Spleen (tissue), 11 donors: ENCODE measurements around the gene ZBTB44. TPM values are rescaled to one million over a fixed set of nuclear protein-coding genes. Genes with fewer than 3 reads are reported as not detected.

ENCODE experiments used
- DNase-seq: peaks from one replicate; pipeline ENCODE4 v3.0.0-alpha.2; 2020
- H3K27ac ChIP-seq, 8 donors: fragments of 200-600 bp; sonication (generic) in 7 of 8; 1 replicate in 4 of 8; 2 replicates in 4 of 8; pipeline versions ENCODE4 v1.5.0 to v1.8.0; 2016 to 2021; ENCODE audit warnings: inconsistent platforms in 4 of 8, mild to moderate bottlenecking in 4 of 8, moderate library complexity in 1 of 8
- H3K27me3 ChIP-seq, 7 donors: fragments of 200-600 bp; sonication (generic) in 6 of 7; replicated peaks in 1 of 7; 1 replicate in 4 of 7; 2 replicates in 3 of 7; pipeline versions ENCODE4 v1.5.0 to v1.8.0; 2016 to 2021; ENCODE audit warnings: inconsistent platforms in 3 of 7, mild to moderate bottlenecking in 1 of 7
- H3K36me3 ChIP-seq, 6 donors: fragments of 200-600 bp; sonication (generic) in 5 of 6; 1 replicate in 4 of 6; 2 replicates in 2 of 6; pipeline versions ENCODE4 v1.5.0 to v1.8.0; 2016 to 2021; ENCODE audit warnings: inconsistent platforms in 2 of 6
- H3K4me1 ChIP-seq, 6 donors: fragments of 200-600 bp; sonication (generic) in 5 of 6; 1 replicate in 3 of 6; 2 replicates in 3 of 6; pipeline versions ENCODE4 v1.5.0 to v1.8.0; 2016 to 2021; ENCODE audit warnings: inconsistent platforms in 3 of 6
- H3K4me3 ChIP-seq, 8 donors: fragments of 200-600 bp; sonication (generic) in 7 of 8; 1 replicate in 4 of 8; 2 replicates in 4 of 8; pipeline versions ENCODE4 v1.5.0 to v1.8.0; 2016 to 2021; ENCODE audit warnings: inconsistent platforms in 4 of 8, mild to moderate bottlenecking in 4 of 8, moderate library complexity in 2 of 8
- H3K9me3 ChIP-seq, 8 donors: fragments of 200-600 bp; sonication (generic) in 7 of 8; 1 replicate in 4 of 8; 2 replicates in 4 of 8; pipeline versions ENCODE4 v1.5.0 to v1.8.0; 2016 to 2021; ENCODE audit warnings: inconsistent platforms in 4 of 8
- CTCF ChIP-seq, 11 experiments: fragments of 200-600 bp in 7 of 11; fragments of 450-650 bp in 4 of 11; sonication (generic) in 4 of 11; IDR thresholded peaks in 8 of 11; conservative IDR thresholded peaks in 3 of 11; 1 replicate in 7 of 11; 2 replicates in 4 of 11; pipeline versions ENCODE4 v1.4.0 to v1.8.0; 2016 to 2021; ENCODE audit warnings: antibody characterized with exemption in 11 of 11, inconsistent platforms in 4 of 11, mild to moderate bottlenecking in 1 of 11
- POLR2A ChIP-seq, 3 donors: fragments of 450-650 bp; IDR thresholded peaks; one replicate each; pipeline ENCODE4 v1.5.1; 2017; ENCODE audit warnings: antibody characterized with exemption in 3 of 3, mild to moderate bottlenecking in 1 of 3
- POLR2AphosphoS5 ChIP-seq, 3 donors: sonication (generic); formaldehyde crosslinking; IDR thresholded peaks; one replicate each; pipeline ENCODE4 v1.5.1; 2017; ENCODE audit warnings: antibody characterized with exemption in 3 of 3
- WGBS, 5 donors: extraction: QIAGEN DNeasy Blood & Tissue Kit in 3 of 5; methylation state at CpG; one replicate each; pipeline versions ENCODE4 v1.1.5 to v1.1.7; 2013 to 2018; 5-methylcytosine and 5-hydroxymethylcytosine counted together
- intact Hi-C: fragments of 100-400 bp; cut with DNase I; formaldehyde crosslinking; loops from one replicate; pipeline ENCODE4 v1.15.0; 2023; ENCODE audit warnings: low total_unique reads
- polyA plus RNA-seq, 3 donors: library from polyadenylated mRNA; stranded (reverse); fragments of 200-250 nt; gene quantifications; one replicate each; pipeline ENCODE4 v1.2.1, GENCODE V29; 2013
- total RNA-seq, 7 donors: library from RNA; depleted of rRNA in 3 of 7; stranded (reverse); fragments of >200 nt in 3 of 7; fragmentation: NEBNext Ultra II Directional in 4 of 7; extraction: Animal tissue kit (Norgen Biotek cat#: 25700) in 4 of 7; gene quantifications; one replicate each; pipeline versions ENCODE4 v1.1.0 to v1.2.1, GENCODE V29; 2016 to 2021
- donor health status: healthy with polysubstance abuse.
- donor health status: DM: no; HTN: no; CAD: no; lungs with moderate emphysema.
- donor health status: DM: no; HTN: no; CAD: no.
- donor health status: Bipolar disorder and iron deficiency.
- donor health status: healthy.
- donor health status: DM: no; HTN: no; CAD: no.
- donor health status: DM: yes; HTN: yes; CAD: no.

The ZBTB44 gene
- total and polyA plus RNA-seq, 10 donors, result 12.4 to 79.6 (median 53.1) TPM

GRCh38 chr11:130244848-130245247 is 69.9 kb downstream of the ZBTB44 start:
- intact Hi-C loops, result no loop called here
- H3K9me3 ChIP-seq, result no peaks in the 10 kb centered on the region
- WGBS, 5 donors, result 94 to 97% (median 96%) methylated on average over 3 of the region's 3 CpGs

GRCh38 chr11:130243816-130244215 is 70.9 kb downstream of the ZBTB44 start:
- intact Hi-C loops, result no loop called here
- TF ChIP-seq CTCF (IDR thresholded peaks at IDR 0.05 in 8 of 11, conservative IDR thresholded peaks at IDR 0.05 in 3 of 11) (no peak), POLR2A (IDR thresholded peaks at IDR 0.05) (no peak), POLR2AphosphoS5 (IDR thresholded peaks at IDR 0.05) (no peak)
- H3K9me3 ChIP-seq, result no peaks in the 10 kb centered on the region
- H3K4me3 ChIP-seq, result peak overlapping the region in 1 of 8 donors; percentile 0
- DNase-seq, result no peak
- H3K4me1 ChIP-seq, result peaks cover 0 to 51% (median 19%) of the 10 kb centered on the region in 6 donors
- H3K36me3 ChIP-seq, result peaks cover 0 to 18% (median 2%) of the 10 kb centered on the region in 6 donors
- H3K27me3 ChIP-seq, result no peaks in the 10 kb centered on the region
- H3K27ac ChIP-seq, result peak overlapping the region in 4 of 8 donors; percentile 12 to 45 (median 20)
- WGBS, 5 donors, result 21 to 38% (median 23%) methylated on average over 2 of the region's 2 CpGs

More at GRCh38 chr11:130244848-130245247, 69.9 kb downstream of the ZBTB44 start:
- no peak for DNase-seq
- no peak overlapping the region for H3K4me3 ChIP-seq
- H3K27me3 ChIP-seq, result no peaks in the 10 kb centered on the region
- H3K4me1 ChIP-seq, result peaks cover 0 to 58% (median 19%) of the 10 kb centered on the region in 6 donors
- TF ChIP-seq POLR2AphosphoS5 (IDR thresholded peaks at IDR 0.05), result no peak
- TF ChIP-seq POLR2A (IDR thresholded peaks at IDR 0.05), result no peak
- no peak for TF ChIP-seq CTCF (IDR thresholded peaks at IDR 0.05 in 8 of 11, conservative IDR thresholded peaks at IDR 0.05 in 3 of 11)
- no peak overlapping the region for H3K27ac ChIP-seq
- peaks cover 0 to 14% (median 0%) of the 10 kb centered on the region in 6 donors for H3K36me3 ChIP-seq

- intact Hi-C loops, result no loop called here
- WGBS, 5 donors, result 84 to 96% (median 93%) methylated on average over 2 of the region's 2 CpGs
- Histone ChIP-seq H3K27ac (no peak overlapping the region), H3K9me3 (no peaks in the 10 kb centered on the region), H3K36me3 (peaks cover 0 to 39% (median 17%) of the 10 kb centered on the region in 6 donors), H3K27me3 (no peaks in the 10 kb centered on the region), H3K4me3 (no peak overlapping the region), H3K4me1 (peaks cover 0 to 46% (median 17%) of the 10 kb centered on the region in 6 donors)
- no peak for TF ChIP-seq CTCF (IDR thresholded peaks at IDR 0.05 in 8 of 11, conservative IDR thresholded peaks at IDR 0.05 in 3 of 11)
- no peak for TF ChIP-seq POLR2A (IDR thresholded peaks at IDR 0.05)
- TF ChIP-seq POLR2AphosphoS5 (IDR thresholded peaks at IDR 0.05), result no peak
- DNase-seq, result no peak
Observed at GRCh38 chr11:130241713-130242112, 73.0 kb downstream of the ZBTB44 start.

- no peak for DNase-seq
- no peak for TF ChIP-seq CTCF (IDR thresholded peaks at IDR 0.05 in 8 of 11, conservative IDR thresholded peaks at IDR 0.05 in 3 of 11)
- no peak for TF ChIP-seq POLR2AphosphoS5 (IDR thresholded peaks at IDR 0.05)
- TF ChIP-seq POLR2A (IDR thresholded peaks at IDR 0.05), result no peak
- peaks cover 0 to 14% (median 2%) of the 10 kb centered on the region in 6 donors for H3K4me1 ChIP-seq
- peaks cover 0 to 66% (median 26%) of the 10 kb centered on the region in 6 donors for H3K36me3 ChIP-seq
- peak overlapping the region in 1 of 8 donors; percentile 19 for H3K27ac ChIP-seq
- WGBS, 5 donors, result 87 to 93% (median 87%) methylated on average over 6 of the region's 6 CpGs
- H3K4me3 ChIP-seq, result no peak overlapping the region
- H3K9me3 ChIP-seq, result no peaks in the 10 kb centered on the region
- no peaks in the 10 kb centered on the region for H3K27me3 ChIP-seq
- intact Hi-C loops, result no loop called here
Observed at GRCh38 chr11:130237282-130238006, 77.3 kb downstream of the ZBTB44 start.
